COLO668 (cell line): ENCODE measurements around the gene ATAD3A.

ENCODE experiments used
- DNase-seq: peaks from one replicate; lab custom pipeline; 2025; ENCODE audit not compliant: unreplicated experiment; lab: John Stamatoyannopoulos, UW

The ATAD3A gene

GRCh38 chr1:1577367-1578011, 65.5 kb downstream of the ATAD3A start:
- peak; percentile 71 for DNase-seq

- peak; percentile 39 for DNase-seq
Observed at GRCh38 chr1:1578371-1578940, 66.5 kb downstream of the ATAD3A start.

- no peak for DNase-seq
Observed at GRCh38 chr1:1582585-1583346, 70.8 kb downstream of the ATAD3A start.

- DNase-seq = no peak
Observed at GRCh38 chr1:1583347-1584010, 71.5 kb downstream of the ATAD3A start.
